ENCODE measurements around the gene SF3B1. TPM values are rescaled to one million over a fixed set of nuclear protein-coding genes. Genes with fewer than 3 reads are reported as not detected.
"Not testable (repeated sequence)": the region's sequence is repeated elsewhere in the genome, so short reads cannot be mapped to it uniquely, and the experiment has no call there.

The SF3B1 gene, protein sequence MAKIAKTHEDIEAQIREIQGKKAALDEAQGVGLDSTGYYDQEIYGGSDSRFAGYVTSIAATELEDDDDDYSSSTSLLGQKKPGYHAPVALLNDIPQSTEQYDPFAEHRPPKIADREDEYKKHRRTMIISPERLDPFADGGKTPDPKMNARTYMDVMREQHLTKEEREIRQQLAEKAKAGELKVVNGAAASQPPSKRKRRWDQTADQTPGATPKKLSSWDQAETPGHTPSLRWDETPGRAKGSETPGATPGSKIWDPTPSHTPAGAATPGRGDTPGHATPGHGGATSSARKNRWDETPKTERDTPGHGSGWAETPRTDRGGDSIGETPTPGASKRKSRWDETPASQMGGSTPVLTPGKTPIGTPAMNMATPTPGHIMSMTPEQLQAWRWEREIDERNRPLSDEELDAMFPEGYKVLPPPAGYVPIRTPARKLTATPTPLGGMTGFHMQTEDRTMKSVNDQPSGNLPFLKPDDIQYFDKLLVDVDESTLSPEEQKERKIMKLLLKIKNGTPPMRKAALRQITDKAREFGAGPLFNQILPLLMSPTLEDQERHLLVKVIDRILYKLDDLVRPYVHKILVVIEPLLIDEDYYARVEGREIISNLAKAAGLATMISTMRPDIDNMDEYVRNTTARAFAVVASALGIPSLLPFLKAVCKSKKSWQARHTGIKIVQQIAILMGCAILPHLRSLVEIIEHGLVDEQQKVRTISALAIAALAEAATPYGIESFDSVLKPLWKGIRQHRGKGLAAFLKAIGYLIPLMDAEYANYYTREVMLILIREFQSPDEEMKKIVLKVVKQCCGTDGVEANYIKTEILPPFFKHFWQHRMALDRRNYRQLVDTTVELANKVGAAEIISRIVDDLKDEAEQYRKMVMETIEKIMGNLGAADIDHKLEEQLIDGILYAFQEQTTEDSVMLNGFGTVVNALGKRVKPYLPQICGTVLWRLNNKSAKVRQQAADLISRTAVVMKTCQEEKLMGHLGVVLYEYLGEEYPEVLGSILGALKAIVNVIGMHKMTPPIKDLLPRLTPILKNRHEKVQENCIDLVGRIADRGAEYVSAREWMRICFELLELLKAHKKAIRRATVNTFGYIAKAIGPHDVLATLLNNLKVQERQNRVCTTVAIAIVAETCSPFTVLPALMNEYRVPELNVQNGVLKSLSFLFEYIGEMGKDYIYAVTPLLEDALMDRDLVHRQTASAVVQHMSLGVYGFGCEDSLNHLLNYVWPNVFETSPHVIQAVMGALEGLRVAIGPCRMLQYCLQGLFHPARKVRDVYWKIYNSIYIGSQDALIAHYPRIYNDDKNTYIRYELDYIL
- 113 TPM for total RNA-seq

DNA sequence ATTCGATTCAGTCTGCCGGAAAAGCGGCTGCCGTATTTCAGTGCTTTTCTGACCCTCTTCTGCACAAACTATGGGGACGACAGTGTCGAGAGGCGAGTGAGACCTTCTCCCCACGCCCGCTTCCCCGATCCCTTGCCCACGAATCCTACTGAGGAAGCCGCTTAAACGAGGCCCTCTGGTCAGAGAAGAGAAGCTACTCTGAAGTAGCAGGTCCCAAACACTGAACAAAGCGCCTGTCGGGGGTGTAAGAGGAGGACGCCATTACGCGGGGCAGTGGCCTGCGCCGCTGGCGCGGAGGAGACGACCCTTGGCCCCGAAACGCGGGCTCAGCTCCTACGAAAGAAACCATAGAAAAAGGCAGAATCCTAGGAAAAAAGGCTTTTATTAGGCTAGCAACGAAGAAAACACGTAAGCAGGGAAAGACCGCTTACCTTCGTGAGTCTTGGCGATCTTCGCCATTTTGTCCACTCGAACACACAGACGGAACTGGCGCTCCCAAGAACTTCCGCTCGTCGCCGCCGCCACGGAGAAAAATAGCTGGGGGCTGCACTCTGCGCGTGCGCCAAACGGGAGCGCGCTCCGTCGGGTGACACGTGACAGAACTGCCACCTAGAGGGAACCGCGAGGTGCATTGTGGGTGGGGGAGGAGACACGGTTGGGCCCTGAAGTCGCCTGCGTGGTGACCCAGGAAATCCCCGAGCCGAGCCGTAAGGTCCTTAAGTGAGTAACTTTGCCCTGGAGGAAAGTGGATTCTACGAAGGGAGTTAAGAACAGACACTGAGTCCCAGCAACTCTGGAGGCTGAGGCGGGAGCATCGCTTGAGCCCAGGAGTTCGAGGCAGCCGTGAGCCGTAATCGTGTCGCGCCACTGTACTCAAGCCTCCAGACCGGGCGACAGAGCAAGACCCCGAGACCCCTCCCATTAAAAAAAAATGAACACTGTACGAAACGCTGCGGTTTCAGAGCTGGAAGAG, at the start of gene SF3B1:
SF3B1 (minus strand) TSS at position 488 of the 973 bp plus-strand sequence; CDS start at position 459, 29 bp downstream.
- peak; percentile 100 for ATAC-seq

DNA sequence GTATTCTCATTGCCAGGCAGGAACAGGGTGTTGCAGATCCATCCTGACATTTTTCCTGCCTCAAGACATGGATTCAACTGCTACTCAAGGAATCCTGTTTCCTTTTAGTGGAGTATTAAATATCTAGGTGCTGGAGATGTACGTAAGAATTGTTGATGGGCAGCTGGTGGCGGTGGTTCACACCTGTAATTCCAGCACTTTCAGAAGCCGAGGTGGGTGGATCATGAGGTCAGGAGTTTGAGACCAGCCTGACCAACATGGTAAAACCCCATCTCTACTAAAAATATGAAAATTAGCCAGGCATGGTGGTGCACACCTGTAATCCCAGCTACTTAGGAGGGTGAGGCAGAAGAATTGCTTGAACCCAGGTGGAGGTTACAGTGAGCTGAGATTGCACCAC, 49.4 kb upstream of the SF3B1 start:
- ATAC-seq, result not testable (repeated sequence)

DNA sequence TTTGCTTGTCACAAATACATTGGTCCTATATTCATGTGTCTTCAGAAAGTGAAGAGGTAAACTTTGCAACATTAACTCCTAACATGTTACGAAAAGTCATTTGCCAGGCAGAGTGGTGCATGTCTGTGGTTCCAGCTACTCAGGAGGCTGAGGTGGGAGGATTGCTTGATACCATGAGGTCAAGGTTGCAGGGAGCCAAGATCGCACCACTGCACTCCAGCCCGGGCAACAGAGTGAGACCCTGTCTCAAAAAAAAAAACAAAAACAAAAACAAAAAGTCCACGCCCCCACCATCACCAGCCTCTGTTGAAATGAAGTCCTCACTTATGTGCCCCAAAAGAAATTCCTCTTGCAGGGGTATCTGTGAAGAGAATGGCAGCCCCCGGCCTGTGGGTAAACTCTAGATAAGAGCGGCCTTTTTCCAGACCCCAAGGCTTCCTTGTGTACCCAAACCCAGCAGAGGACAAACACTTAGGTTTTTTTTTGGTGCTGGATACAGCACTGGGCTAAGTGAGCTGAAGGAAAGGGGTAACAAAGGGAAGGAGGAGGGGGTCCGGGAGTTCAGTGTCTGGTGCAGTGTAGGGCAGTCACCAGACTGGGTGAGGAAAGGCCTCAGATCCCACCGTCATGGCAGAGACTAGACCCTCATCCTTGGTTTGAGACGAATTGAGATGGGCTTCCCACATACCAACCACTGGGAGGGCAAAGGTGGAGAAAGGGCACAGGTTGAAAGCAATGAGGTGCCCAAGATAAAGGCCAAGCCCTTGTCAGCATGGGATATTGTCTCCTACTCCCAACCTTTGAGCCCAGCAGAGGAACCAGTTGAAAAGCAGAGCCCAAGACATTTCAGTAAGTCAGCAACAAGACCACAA, 45.6 kb upstream of the SF3B1 start:
- peak; percentile 22 for ATAC-seq

DNA sequence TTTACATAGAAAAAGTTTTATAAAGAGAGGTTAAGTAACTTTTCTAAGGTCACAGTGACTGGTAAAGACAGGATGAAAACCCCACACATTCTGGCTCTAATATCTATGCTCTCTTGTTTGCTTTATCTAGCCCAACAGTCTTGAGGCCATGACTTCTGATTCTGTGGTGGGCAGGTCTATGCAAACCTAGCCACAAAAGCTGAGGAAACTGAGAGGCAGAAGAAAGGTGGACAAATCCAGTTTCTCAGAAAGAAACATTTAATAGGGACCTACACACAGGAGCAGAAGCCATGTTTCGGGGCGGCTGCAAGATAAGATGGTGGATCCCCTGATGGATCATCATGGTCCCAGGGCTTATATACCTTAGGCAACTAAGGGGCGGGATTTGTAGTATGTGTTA, 43.0 kb upstream of the SF3B1 start:
- no peak for ATAC-seq

DNA sequence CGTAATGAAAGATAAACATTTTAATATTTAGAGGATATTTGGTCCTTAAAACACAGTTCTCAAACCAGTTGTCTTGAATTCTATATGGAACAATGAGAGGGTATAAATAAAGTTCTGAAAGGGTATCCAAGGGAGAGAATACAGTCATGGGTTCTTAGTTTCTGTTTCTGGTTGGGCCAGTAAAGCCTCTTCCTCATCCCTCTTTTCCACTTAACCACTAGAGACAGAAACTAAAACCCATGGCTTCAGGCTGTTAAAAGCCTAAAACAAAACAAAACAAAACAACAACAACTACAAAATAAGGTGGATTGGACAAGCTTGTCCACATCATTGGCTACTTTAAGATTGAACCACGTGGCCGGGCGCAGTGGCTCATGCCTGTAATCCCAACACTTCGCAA, 37.3 kb upstream of the SF3B1 start:
- no peak for ATAC-seq

DNA sequence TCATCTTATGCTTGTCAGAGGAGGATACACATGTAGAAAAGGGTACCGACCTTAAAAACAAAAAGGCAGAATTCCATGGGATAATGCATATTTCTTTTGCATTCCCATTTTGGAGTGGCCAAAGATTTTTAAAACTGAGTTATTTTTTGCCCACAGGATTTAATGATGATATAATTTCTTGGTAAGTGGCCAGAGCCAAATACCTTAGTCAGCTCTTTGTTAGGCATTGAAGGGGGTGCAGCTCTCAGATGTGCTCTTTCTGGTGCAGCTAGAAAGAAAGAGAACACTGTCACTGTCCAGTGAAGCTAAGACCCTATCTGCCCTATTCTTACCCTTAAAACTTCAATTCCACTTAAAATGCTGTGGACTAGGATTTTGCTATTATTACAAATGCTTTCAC, 29.3 kb upstream of the SF3B1 start:
- no peak for ATAC-seq

DNA sequence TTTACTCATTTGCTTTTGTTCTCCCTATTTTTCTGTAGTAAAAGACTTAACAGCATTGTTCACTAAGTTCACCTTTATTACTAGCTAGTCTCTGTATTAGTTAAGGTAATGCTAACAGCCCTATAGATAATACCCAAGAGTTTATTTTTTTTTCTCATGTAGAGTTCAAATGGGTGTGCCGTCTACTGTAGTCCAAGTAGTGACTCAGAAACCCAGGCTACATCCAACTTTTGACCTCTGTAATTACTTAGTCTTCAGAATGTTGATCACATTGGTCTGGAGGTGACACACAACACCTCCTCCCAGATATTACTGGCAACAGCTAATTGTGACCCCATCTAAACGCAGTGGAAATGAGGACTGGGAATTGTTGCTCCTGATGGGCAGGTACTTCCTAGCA, 26.2 kb upstream of the SF3B1 start:
- peak; percentile 96 for ATAC-seq

DNA sequence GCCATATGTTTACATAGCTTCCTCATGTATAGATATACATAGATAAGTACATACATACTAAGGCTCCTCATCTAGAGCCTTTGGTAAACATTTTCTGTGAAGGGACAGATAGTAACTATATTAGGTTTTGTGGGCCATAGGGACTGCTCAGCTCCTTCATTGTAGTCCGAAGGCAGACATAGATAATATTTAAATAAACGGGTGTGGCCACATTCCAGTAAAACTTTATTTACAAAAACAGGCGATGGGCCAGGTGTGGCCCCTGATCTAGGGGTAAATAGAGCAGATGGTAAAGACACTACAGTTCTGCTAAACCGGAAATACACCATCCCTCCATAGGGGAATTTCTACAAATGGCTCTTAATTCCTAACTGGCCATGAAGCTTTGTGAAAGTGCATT, 25.8 kb upstream of the SF3B1 start:
- peak; percentile 56 for ATAC-seq

DNA sequence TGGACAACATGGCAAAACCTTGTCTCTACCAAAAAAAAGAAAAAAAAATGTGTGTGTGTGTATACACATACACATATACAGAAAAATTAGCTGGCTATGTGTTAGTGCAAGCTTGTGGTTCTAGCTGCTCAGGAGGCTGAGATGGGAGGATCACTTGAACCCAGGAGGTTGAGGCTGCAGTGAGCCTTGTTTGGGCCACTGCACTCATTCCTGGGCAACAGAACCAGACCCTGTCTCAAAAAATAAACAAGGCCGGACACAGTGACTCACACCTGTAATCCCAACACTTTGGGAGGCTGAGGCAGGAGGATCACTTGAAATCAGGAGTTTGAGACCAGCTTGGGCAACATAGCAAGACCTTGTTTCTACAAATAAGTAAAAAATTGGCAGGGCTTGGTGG, 20.6 kb upstream of the SF3B1 start:
- ATAC-seq, result no peak

DNA sequence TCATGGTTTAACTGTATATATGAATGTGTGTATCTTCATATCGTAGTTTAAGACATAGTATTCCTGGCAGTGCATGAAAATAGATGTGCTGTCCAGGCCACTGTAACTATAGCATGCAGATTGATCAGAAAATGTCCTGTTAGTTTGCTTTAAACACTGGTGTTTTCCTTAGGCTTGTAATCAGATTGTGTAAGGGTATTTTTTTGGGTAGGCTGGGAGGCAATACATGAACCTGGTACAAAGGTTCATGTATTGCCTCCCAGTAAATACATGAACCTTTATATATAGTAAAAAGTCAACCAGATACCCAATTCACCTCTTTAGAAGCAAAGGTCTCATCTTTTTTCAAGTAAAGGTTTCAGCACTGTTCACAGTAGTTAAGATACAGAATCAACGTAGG, 20.1 kb upstream of the SF3B1 start:
- no peak for ATAC-seq

DNA sequence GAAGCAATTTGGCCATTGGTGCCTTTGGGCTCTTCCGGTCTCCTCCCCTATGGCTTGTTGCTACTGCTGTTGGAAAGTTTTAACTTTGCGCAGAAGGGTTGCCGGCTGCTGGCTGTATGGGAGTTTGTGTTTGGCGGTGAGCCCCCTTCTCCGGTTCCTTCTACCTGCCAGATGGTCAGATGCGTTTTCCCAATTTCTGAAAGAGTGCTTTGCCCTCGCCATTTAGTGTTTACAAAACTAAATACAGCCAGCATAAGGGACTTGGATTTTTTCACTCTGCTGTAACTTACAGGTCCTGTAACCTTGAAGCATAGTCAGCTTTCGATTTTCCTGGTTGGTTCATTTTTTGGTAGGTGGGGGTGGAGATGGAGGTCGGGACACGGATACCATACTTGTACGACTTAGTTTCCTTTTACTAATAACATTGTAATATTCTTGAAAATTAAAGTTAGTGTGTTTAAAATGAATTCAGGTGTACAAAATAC, 19.1 kb upstream of the SF3B1 start:
- ATAC-seq, result peak; percentile 82

DNA sequence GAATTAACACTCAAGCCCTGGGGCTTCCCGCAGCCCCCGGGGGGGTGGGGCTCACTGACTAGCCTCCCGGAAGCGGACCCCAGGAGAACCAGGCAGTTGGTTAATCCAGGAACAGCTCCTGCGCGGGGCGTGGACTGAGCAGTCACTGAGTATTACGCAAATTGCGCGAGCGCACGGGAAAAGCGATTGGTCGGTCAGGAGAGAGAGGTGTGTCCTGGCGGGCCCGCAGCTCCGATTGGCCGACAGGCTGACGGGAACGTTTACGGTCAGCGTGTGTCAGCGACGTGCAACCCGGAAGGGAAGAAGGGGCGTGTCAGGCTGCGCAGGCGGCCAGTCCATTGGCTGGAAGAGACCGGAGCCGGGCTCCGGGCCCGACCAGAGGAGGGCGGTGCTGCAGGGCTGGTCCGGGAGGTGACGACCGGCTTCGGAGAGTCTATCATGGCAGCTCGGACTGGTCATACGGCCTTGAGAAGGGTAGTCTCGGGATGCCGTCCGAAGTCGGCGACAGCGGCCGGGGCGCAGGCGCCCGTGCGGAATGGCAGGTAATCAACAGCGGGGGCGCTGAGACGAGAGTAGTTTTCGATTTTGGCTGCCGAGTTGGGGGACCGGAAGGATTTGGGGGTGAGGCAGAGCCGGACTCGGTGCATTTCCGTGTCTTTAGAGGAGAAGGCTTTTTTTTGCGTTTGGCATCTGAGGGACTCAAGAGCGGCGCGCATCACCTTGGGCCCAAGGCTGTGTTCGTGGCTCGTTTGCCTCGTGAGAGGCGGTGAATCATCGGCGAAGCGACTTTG, 18.5 kb upstream of the SF3B1 start, which contains the start of gene COQ10B:
COQ10B (plus strand) TSS at position 430 of the 791 bp plus-strand sequence; CDS start at position 439, 9 bp downstream.
- peak; percentile 99 for ATAC-seq

DNA sequence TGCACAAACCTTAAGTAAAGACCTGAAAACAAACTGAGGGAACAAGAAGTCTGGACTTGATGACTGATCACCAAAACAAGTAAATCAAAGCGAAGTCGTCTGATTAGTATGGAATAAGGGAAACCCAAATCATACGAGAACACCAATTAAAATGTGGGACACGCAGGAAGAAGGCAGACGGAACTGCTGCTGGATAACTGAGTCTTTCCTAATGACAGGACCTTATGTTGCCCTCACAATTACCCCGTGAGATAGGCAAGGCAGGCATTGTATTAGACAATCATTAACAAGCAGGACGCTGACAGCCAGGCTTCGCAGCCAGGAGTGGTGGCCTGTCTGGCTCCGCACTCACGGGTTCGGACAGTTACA, 17.9 kb upstream of the SF3B1 start:
- no peak for ATAC-seq

DNA sequence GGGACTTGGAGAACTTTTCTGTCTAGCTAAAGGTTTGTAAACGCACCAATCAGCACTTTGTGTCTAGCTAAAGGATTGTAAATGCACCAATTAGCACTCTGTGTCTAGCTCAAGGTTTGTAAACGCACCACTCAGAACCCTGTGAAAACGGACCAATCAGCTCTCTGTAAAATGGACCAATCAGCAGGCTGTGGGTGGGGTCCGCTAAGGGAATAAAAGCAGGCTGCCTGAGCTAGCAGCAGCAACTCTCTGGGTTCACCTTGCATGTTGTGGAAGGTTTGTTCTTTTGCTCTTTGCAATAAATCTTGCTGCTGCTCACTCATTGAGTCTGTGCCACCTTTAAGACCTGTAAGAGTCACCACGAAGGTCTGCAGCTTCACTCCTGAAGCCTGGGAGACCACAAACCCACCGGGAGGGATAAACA, 16.1 kb upstream of the SF3B1 start:
- not testable (repeated sequence) for ATAC-seq

DNA sequence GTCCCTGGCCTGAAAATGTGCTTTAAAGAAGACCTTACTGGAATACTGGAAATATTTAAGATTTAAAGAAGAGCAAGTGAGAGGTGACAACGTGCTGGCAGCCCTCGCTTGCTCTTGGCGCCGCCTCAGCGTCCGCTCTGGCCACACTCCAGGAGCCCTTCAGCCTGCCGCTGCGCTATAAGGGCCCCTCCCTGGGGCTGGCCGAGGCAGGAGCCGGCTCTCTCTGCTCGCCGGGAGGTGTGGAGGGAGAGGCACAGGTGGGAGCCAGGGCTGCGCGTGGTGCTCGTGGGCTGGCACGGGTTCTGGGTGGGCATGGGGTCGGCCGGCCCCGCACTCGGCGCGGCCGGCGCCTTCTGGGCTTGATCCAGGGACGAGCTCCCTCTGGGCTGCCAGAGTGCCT, 15.6 kb upstream of the SF3B1 start:
- no peak for ATAC-seq

DNA sequence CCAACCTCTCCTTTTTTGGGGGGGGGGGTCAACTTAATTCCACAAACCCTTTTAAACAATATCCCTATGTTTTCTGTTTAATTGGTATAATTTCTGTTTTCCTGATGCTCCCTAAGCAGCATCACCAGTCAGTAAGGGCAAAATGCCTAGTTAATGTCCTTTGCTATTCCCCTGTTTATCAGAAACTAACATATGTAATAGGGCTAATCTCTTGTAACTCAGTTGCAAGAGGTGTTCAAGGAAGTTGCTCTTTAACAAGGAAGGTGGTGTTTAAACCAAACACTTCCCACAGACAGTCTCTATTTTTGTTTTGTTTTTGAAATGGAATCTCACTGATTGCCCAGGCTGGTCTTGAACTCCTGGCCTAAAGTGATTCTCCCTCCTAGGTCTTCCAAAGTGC, 12.0 kb upstream of the SF3B1 start:
- ATAC-seq, result no peak

DNA sequence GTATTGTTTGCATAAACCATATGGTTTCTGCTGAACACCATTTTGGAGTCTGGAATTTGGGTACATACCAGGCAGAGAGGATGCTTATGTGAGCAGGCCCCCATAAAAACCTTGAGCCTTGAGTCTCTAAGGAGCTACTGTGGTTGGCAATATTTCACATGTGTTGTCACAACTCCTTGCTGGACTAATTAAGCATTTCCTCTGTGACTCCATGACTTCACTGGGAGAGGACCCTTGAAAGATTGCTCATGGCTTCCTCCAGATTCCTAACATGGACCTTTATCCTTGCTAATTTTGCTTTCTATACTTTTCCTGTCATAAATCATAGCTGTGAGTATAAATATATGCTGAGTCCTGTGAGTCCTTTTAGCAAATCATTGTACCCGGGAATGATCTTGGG, 10.9 kb upstream of the SF3B1 start:
- no peak for ATAC-seq

DNA sequence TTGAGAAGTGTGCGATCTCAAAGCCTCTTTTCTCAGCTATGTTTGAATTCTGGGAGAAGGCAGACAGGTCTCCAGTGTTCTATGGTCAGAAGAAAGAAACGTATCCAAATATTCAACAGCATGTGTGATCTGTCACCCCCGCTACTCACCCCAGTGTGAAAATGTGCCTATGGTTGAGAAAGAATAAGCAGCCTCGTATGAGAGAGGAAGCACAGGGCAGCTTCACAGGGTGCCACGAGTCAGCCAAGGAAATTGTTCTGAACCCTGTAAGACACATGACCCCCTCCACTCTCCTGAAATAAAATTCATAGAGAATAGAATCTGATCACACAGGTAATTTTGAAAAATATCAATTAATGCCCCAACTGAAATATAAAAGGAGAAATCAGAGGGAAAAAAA, 8.0 kb upstream of the SF3B1 start:
- ATAC-seq, result no peak

DNA sequence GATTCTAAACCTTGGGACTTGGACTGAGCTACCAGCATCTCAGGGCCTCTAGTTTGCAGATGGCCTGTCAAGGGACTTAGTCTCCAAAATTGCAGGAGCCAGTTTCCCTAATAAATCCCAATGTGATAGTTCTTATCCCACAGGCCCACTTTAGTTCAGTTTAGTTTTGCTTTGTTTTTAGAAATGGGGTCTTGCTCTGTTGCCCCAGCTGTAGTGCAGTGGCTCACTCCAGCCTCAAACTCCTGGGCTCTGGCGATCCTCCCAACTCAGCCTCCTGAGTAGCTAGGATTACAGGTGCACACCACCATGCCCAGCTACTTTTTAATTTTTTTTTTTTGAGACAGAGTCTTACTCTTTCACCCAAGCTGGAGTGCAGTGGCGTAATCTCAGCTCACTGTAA, 2.6 kb upstream of the SF3B1 start:
- ATAC-seq, result no peak
